Suppressor macrophage treated with lipopolysaccharide for 1 hour (primary cell): ENCODE measurements around the gene GCSH.

Experiments used
- DNase-seq, 3 donors: peaks; one replicate each; pipeline ENCODE4 v3.0.0-alpha.2; 2020 to 2022

Gene GCSH

GRCh38 chr16:81099958-81100357 lies 3.8 kb upstream of the GCSH start:
- DNase-seq: peak; percentile 6 to 19 (median 11)

- no peak for DNase-seq
These were observed 1.0 kb upstream of the GCSH start for GRCh38 chr16:81097230-81097629.

DNA sequence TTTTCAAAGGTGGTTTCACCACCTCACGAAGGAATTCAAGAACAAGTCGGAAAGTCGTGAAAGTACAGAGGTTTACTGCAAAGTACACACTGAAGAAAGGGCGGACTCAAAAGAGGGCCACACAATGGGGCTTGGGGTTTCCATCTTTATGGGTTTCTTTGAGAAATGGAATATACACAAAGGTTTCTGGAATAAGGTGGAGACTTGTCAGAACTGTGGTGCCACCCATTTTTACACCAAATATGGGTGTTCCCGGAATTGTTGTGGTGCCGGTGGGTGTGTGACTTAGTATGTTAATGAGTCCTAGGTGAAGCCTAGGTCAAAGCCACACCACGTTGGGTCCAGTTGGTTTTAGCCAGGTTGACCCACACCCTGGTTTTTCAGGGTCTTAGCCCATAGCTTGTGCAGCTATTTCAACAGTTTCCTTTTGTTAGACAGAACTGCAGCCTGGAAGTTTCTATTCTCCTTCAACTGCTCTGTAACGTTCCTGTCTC lies 567 bp upstream of the GCSH start:
- no peak for DNase-seq

DNA sequence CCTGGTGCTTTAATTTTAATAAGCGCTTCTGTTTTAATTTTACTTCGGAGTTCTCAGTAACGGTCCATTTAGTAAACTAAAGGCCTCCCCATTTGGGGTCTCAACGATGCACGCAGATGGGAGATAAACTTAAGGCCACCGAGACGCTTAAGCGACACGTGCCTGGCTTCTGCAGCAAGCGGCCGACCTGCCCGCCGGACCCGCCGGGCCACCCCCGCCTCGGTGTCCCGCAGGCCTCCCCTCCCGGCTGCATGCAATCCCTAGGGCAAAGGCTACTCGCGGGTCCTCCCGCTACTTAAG lies 592 bp downstream of the GCSH start:
- no peak for DNase-seq

- DNase-seq: no peak
These were observed 1.4 kb downstream of the GCSH start for GRCh38 chr16:81094771-81095251.

DNA sequence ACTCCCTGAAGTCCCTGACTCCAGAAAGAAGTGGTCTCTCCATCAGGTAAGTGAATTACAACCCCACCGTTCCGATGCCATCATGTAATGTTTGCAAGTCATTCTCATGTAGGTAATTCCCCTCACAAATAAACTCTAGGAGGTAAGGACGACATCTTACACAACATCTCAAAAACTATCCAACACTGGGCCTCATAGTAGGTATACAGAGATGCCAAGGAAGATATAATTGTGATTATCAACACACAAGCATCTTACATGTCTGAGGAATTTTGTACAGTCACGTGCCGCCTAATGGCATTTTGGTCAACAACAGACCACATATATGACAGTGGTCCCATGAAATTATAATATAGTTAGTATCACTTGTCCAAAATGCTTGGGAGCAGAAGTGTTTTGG lies 7.4 kb downstream of the GCSH start:
- no peak for DNase-seq

DNA sequence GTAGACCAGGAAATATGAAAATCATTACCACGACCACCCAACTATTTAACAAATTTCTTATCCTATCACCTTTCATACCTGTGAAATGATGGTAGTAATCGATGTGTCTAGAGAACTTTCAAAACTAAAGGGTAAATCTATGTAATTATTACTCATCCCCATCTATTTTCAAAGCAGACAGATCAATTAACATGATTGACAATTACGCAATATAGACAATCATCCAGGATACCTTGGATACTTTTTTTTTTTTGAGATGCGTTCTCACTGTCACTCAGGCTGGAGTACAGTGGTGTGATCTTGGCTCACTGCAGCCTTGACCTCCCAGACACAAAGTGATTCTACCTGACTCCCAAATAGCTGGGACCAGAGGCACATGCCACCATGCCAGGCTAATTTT lies 15.2 kb downstream of the GCSH start:
- no peak for DNase-seq

- DNase-seq: no peak
These were observed 16.0 kb downstream of the GCSH start for GRCh38 chr16:81080233-81080632.

GRCh38 chr16:81077076-81077940 lies 18.9 kb downstream of the GCSH start, which contains the start of gene C16orf46:
TSS of gene C16orf46 (minus strand) at chr16:81077238. CDS start at chr16:81063955, 13,283 bp downstream.
- peak; percentile 96 to 97 (median 96) for DNase-seq

- DNase-seq: peak; percentile 87 to 95 (median 90)
These were observed 19.6 kb downstream of the GCSH start for GRCh38 chr16:81076566-81077075.

GRCh38 chr16:81073560-81074330 lies 22.4 kb downstream of the GCSH start:
- DNase-seq: no peak

DNA sequence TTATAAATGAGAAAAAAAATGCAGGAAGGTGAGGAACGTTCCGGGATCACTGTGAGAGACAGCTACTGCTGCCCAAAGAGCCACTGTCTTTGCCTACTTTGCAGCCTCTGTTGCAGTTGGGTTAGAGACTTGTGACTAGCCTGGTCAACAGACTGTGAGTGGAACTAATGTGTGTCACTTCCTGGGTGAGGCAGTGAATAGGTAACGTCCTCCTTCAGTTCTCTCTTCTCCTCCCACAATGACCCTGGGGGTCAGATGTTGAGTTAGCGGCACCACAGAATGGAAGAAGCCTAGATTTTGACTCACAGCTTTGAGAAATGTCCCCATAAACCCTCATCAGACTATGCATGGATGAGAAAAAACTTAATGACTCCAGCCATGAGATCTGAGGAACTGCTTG lies 24.4 kb downstream of the GCSH start:
- DNase-seq: peak; percentile 25 to 86 (median 30)

DNA sequence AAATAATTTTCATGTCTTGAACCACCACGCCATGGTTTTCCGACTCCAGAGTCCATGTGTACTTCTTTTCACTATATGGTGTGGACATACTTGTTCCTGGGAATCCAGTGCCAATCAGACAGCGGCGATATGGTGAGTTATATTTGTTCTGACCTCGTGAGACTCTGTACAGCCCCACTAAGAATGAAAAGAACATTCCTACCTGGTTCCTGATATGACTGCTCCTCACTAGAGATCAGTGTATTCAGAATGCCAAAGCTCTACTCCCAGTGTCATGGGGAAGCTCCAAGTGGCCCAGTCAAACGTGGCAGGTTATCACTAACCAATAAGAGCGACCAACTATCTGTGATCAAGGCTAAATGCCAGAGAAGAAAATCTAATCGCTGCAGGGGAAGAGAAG lies 25.2 kb downstream of the GCSH start:
- no peak for DNase-seq

DNA sequence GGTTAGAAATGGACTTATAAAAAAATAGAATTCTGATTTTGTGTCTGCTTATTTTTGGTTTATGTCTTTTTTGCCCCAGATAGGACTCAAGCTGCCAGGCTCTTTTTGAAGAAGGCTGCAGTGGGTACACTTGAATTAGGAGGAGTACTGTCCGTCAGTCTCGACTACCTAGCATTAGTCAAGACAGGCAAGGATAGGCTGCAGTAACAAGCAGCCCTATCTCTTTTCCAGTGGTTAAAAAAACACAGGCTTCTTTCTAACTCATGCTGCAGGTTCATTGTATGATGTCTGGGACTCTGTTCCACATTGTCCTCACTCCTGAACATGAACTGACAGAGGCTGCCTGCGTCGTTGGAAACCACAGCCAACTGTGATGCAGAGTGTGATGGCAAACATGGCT lies 27.1 kb downstream of the GCSH start:
- DNase-seq: no peak

GRCh38 chr16:81067166-81067565 lies 29.0 kb downstream of the GCSH start:
- DNase-seq: no peak

DNA sequence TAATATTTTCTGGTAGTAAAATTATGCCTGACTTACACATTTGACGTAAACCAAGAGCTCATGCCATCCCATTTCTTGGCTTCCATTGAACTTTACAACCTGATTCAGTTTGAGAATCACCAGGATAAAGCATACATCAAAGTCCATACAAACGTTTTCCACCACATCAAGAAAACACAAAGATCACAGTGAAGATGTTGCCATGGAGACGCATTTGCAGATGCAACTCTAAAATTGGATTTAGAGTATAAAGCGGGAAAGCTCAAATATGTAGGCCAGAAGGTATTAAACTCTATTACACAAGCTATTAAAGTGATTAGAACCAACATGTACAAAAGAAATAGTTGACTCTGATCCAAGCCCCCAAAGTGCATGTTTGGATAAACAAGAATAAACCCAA lies 29.5 kb downstream of the GCSH start:
- no peak for DNase-seq

GRCh38 chr16:81061871-81062608 lies 34.2 kb downstream of the GCSH start:
- no peak for DNase-seq

DNA sequence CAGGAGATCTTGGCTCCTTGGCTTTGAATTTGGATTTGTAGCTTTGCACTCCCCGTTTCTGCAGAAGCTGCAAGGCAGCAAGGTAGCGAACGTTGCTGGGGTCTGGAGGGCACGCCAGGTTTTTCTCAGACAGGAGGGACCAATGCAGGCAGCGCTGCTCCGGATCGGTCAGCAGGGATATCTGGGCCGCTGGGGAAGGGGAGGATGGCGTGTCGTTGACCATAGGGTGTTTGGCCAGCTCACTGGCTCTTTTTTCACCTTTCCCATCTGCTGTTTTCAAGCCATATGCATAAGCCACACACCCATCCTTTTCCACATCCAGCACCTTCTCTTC lies 34.9 kb downstream of the GCSH start:
- DNase-seq: no peak

- no peak for DNase-seq
These were observed 35.5 kb downstream of the GCSH start for GRCh38 chr16:81060576-81061306.

GRCh38 chr16:81053761-81054160 lies 42.4 kb downstream of the GCSH start:
- no peak for DNase-seq

DNA sequence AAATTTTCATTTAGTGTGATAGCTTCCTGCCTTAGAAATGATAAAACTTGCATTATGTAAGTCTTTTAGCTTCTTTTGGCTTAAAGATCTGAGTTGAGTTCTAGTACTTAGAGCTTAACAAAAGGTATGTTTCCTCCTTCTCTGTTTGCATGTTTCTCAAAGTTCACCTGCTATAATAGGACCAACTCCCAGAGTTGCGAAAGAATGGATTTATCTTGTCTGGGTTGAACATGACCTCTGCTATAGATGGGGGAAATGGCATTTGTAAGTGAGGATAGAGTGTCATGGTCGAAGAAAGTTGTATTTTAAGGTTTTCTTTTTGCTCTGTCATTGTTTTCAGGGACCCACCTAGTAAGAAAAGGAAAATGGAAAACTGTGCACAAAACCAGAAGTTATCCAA lies 53.4 kb downstream of the GCSH start:
- no peak for DNase-seq

DNA sequence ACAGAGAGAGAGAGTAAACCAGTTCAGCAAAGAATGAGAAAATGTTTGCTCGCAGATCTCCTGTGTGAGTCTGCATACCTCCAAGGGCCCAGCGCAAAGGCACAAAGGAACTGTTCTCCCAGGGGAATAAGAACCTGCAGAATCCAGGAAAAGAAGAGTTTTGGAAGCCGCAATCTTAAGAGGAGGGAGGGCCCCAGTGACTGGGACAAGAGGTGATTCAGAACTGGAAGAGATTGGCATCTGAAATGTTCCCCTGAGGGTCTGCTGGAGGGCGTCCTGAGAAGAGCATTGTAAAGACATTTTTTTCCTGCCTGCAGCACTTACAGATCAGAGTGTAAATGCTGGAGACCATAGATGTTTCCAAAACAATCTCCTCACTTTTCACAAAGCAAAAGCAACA lies 54.5 kb downstream of the GCSH start:
- DNase-seq: no peak
